GM21717 (cell line): ENCODE measurements around the gene SHISA5.
"Not testable (repeated sequence)": the region's sequence is repeated elsewhere in the genome, so short reads cannot be mapped to it uniquely, and the experiment has no call there.

Experiments used
- ATAC-seq: cut with Tn5 transposase; IDR thresholded peaks from one replicate; pipeline ENCODE4 v1.9.1; 2021; ENCODE audit warnings: mild to moderate bottlenecking, moderate library complexity; ENCODE audit not compliant: unreplicated experiment

SHISA5 gene

GRCh38 chr3:48504051-48504946, at the start of gene SHISA5:
Gene SHISA5, minus strand, starts transcription at chr3:48504174. Its CDS starts 80 bp downstream, at chr3:48504094.
- no peak for ATAC-seq

DNA sequence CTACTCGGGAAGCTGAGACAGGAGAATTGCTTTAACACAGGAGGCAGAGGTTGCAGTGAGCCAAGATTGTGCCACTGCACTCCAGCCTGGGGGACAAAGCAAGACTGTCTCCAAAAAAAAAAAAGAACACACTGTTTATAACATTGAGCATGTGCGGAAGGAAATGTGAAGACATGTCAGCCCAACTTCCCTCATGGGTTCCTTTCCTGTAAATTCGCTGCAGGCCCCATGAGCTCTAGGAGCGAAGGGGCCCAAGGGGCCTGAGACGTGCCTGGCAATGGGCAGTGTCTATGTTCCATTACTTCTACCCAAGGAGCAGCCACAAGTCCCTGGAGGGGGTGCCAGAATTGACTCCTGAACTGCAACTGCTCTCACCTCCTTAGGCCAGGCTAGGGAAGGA, 49.4 kb upstream of the SHISA5 start:
- ATAC-seq: no peak

DNA sequence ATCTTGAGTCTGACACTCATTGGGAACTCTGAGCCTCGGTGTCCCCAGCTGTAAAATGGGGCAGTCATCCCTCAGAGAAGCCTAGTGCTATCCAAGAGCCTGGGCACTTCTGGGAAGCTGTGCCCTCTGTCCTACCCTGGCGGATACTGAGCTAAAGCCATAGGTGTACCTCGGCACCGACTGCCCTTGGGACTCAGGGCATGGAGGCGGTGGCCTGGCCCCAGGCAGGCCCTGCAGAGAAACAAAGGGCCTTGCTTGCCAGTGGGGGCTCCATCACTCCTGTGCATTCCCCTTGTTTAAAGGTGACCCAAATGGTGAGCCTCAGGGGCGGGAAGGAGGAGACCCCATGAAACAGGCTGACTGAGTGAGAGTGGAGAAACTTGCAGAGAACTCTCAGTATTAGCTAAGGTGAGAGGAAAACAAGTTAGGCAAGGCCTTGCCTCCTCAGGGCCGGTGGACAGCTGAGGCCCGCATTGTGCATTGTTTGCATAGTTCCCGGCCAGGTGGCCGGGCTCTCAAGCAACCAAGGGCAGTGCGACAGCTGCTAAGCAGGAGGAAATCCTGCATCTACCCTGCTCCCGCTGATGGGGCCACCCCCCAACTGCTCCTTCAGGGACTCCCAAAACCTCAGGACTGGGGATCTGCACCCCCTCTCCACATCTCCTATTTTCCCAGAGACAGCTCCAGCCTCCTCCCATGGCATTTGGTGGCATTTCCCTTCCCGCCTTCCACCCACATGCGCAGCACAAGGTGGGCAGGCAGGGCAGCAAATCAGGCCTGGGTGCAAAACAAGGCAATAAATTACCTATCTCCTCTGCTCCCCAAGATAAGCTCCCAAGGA, 48.4 kb upstream of the SHISA5 start:
- no peak for ATAC-seq

- ATAC-seq: not testable (repeated sequence)
These were observed 47.7 kb upstream of the SHISA5 start for GRCh38 chr3:48551651-48552050.

GRCh38 chr3:48548729-48549705, 45.0 kb upstream of the SHISA5 start:
- ATAC-seq: no peak

GRCh38 chr3:48548126-48548525, 44.2 kb upstream of the SHISA5 start:
- ATAC-seq: no peak

GRCh38 chr3:48546203-48546829, 42.3 kb upstream of the SHISA5 start:
- no peak for ATAC-seq

GRCh38 chr3:48544141-48544540, 40.2 kb upstream of the SHISA5 start:
- ATAC-seq: no peak

GRCh38 chr3:48543271-48543866, 39.4 kb upstream of the SHISA5 start:
- ATAC-seq: no peak

- ATAC-seq: no peak
These were observed 34.5 kb upstream of the SHISA5 start for GRCh38 chr3:48538451-48538850.

- ATAC-seq: no peak
These were observed 32.8 kb upstream of the SHISA5 start for GRCh38 chr3:48536785-48537184.

DNA sequence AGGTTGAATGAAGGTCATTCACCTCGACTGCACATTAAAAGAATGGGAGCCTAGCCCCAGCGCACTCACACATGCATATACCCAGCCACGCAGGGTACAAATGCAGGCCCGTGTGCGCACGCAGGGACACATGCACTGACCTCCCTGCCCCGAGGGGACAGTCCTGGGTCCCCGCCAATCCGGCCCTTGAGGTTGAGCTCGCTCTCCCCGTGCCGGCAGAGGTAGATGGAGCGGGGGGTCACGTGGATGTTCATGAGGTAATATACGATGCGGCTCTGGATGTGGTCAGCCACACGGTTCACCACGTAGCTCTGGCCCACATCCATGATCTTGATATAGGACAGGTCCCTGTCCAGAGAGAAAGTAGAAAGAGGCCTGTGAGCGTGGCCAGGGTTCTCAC, 32.1 kb upstream of the SHISA5 start:
- ATAC-seq: no peak

DNA sequence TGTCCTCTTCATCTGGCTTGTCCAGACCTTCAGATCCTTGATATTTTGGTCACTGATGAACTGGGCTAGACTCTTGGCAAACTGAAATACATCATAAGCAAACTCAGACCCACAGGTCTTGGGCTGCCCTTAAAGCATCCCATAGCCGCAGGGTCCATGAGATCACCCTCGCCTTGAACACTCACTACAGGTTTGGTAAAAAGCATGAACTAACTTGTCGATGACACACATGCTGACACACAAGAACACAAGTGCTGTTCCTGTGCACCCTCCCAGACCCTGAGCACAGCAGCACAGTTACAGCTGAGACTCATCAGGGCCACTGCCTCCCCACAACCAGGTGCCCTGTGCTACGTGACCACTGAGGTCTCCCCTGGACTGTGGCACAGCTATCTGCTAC, 31.6 kb upstream of the SHISA5 start:
- ATAC-seq: no peak

DNA sequence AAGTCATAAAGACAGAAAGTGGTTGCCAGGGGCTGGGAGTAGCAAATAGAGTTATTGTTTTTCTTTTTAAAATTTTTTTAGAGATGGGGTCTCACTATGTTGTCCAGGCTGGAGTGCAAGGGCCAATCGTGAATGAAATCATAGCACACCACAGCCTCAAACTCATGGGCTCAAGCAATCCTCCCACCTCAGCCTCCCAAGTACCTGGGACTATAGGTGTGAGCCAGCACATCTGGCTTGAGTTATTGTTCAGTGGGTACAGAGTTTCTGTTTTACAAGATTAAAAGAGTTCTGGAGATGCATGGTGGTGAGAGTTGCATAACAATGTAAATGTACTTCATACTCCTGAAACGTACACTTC, 29.0 kb upstream of the SHISA5 start:
- no peak for ATAC-seq

GRCh38 chr3:48532271-48532976, 28.4 kb upstream of the SHISA5 start:
- no peak for ATAC-seq

DNA sequence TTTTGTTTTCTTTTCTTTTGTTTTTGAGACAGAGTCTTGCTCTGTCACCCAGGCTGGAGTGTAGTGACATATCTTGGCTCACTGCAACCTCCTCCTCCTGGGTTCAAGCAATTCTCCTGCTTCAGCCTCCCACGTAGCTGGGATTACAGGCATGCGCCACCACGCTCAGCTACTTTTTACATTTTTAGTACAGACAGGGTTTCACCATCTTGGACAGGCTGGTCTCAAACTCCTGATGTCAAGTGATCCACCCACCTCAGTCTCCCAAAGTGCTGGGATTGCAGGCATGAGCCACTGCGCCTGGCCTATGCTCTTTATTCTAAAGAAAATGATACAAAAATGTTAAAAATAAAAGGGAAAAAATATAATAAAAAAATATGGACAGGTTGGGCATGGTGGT, 26.7 kb upstream of the SHISA5 start:
- ATAC-seq: not testable (repeated sequence)

DNA sequence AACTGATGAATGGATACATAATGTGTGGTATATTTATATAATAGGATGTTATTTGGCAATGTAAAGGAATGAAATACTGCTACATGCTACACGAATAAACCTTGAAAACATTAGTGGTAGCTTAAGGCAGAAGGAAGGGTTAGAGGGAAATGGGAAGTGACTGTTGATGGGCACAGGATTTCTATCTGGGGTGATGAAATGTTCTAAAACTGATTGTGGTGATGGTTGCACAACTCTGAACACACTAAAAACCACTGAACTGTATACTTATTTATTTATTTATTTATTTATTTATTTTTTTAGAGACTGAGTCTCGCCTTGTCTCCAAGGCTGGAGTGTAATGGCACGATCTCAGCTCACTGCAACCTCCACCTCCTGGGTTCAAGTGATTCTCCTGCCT, 24.8 kb upstream of the SHISA5 start:
- ATAC-seq: no peak

- no peak for ATAC-seq
These were observed 24.1 kb upstream of the SHISA5 start for GRCh38 chr3:48528048-48528447.

GRCh38 chr3:48524970-48525369, 21.0 kb upstream of the SHISA5 start:
- ATAC-seq: no peak
